H9 (cell line): ENCODE results near the gene LIN54. TPM values are rescaled to one million over a fixed set of nuclear protein-coding genes. Genes with fewer than 3 reads are reported as not detected.

Experiments used
- DNase-seq: peaks from one replicate; pipeline ENCODE4 v3.0.0-alpha.2; 2017
- H2AFZ ChIP-seq: one replicate; pipeline ENCODE4 v1.6.1; 2013; ENCODE audit warnings: mild to moderate bottlenecking, low read length, control low read depth, moderate library complexity
- H2AK5ac ChIP-seq: 2 replicates; pipeline ENCODE4 v1.6.1; 2013; ENCODE audit warnings: low read length, control low read depth, mixed read lengths; ENCODE audit not compliant: insufficient read length
- H2BK120ac ChIP-seq: one replicate; pipeline ENCODE4 v1.6.1; 2013; ENCODE audit warnings: low read depth, mild to moderate bottlenecking, low read length, control low read depth, inconsistent platforms; ENCODE audit not compliant: poor library complexity, severe bottlenecking
- H2BK12ac ChIP-seq: 2 replicates; pipeline ENCODE4 v1.6.1; 2013; ENCODE audit warnings: low read length, control low read depth, mixed read lengths, low read depth; ENCODE audit not compliant: insufficient read length
- H2BK15ac ChIP-seq: 2 replicates; pipeline ENCODE4 v1.6.1; 2013; ENCODE audit warnings: low read depth, low read length, control low read depth
- H2BK20ac ChIP-seq: one replicate; pipeline ENCODE4 v1.6.1; 2013; ENCODE audit warnings: low read depth, mild to moderate bottlenecking, low read length, control low read depth, inconsistent platforms; ENCODE audit not compliant: poor library complexity, severe bottlenecking
- H2BK5ac ChIP-seq: 2 replicates; pipeline ENCODE4 v1.6.1; 2013; ENCODE audit warnings: low read length, control low read depth, mixed read lengths; ENCODE audit not compliant: insufficient read length
- H3K14ac ChIP-seq: 2 replicates; pipeline ENCODE4 v1.6.1; 2013; ENCODE audit warnings: low read length, control low read depth; ENCODE audit not compliant: insufficient read depth
- H3K18ac ChIP-seq: 2 replicates; pipeline ENCODE4 v1.6.1; 2013; ENCODE audit warnings: low read depth, mild to moderate bottlenecking, mixed read lengths, low read length, control low read depth; ENCODE audit not compliant: insufficient read length
- H3K23ac ChIP-seq: 2 replicates; pipeline ENCODE4 v1.6.1; 2013; ENCODE audit warnings: low read length, control low read depth, mixed read lengths, low read depth; ENCODE audit not compliant: insufficient read length
- H3K23me2 ChIP-seq: 2 replicates; pipeline ENCODE4 v1.6.1; 2013; ENCODE audit warnings: low read depth, mild to moderate bottlenecking, mixed read lengths, low read length, control low read depth; ENCODE audit not compliant: insufficient read length, poor library complexity, severe bottlenecking
- H3K27ac ChIP-seq: 2 replicates; pipeline ENCODE4 v1.5.1; 2013; ENCODE audit warnings: low read length, control low read depth, mixed read lengths, low read depth; ENCODE audit not compliant: insufficient read length
- H3K27me3 ChIP-seq: 2 replicates; pipeline ENCODE4 v1.6.1; 2013; ENCODE audit warnings: low read length, control low read depth, inconsistent platforms; ENCODE audit not compliant: insufficient read depth
- H3K4ac ChIP-seq: 2 replicates; pipeline ENCODE4 v1.6.1; 2013; ENCODE audit warnings: low read depth, mild to moderate bottlenecking, control low read depth, inconsistent platforms, low read length, moderate library complexity
- H3K4me1 ChIP-seq: 2 replicates; pipeline ENCODE4 v1.6.1; 2013; ENCODE audit warnings: low read length, control low read depth, inconsistent platforms; ENCODE audit not compliant: insufficient read depth
- H3K4me2 ChIP-seq: 2 replicates; pipeline ENCODE4 v1.6.1; 2013; ENCODE audit warnings: low read length, control low read depth, mixed read lengths; ENCODE audit not compliant: insufficient read length, insufficient read depth
- H3K56ac ChIP-seq: 2 replicates; pipeline ENCODE4 v1.6.1; 2013; ENCODE audit warnings: low read depth, mild to moderate bottlenecking, mixed read lengths, low read length, control low read depth; ENCODE audit not compliant: insufficient read length
- H3K79me1 ChIP-seq: 2 replicates; pipeline ENCODE4 v1.6.1; 2013; ENCODE audit warnings: low read depth, mild to moderate bottlenecking, moderate library complexity, low read length, control low read depth, inconsistent platforms; ENCODE audit not compliant: insufficient read depth, poor library complexity, severe bottlenecking
- H3K79me2 ChIP-seq: 2 replicates; pipeline ENCODE4 v1.6.1; 2013; ENCODE audit warnings: low read length, control low read depth, inconsistent platforms; ENCODE audit not compliant: insufficient read depth
- H3K9ac ChIP-seq: 2 replicates; pipeline ENCODE4 v1.6.1; 2013; ENCODE audit warnings: low read length, control low read depth, mixed read lengths; ENCODE audit not compliant: insufficient read length; ENCODE audit errors: extremely low read depth
- H3K9me3 ChIP-seq: one replicate; pipeline ENCODE4 v1.6.1; 2013; ENCODE audit warnings: low read depth, low read length, inconsistent platforms; ENCODE audit not compliant: control insufficient read depth
- H3T11ph ChIP-seq: one replicate; pipeline ENCODE4 v1.6.1; 2013; ENCODE audit warnings: mild to moderate bottlenecking, low read length, control low read depth, inconsistent platforms
- H4K20me1 ChIP-seq: one replicate; pipeline ENCODE4 v1.6.1; 2013; ENCODE audit not compliant: control insufficient read depth, insufficient read length, insufficient read depth
- H4K5ac ChIP-seq: 2 replicates; pipeline ENCODE4 v1.6.1; 2013; ENCODE audit warnings: low read depth, mild to moderate bottlenecking, mixed read lengths, low read length, control low read depth; ENCODE audit not compliant: insufficient read length
- H4K8ac ChIP-seq: replicated peaks from 2 replicates; pipeline ENCODE4 v1.6.1; 2013; ENCODE audit warnings: low read length, control low read depth, mixed read lengths, low read depth; ENCODE audit not compliant: insufficient read length
- H4K91ac ChIP-seq: 2 replicates; pipeline ENCODE4 v1.6.1; 2013; ENCODE audit warnings: low read depth, mild to moderate bottlenecking, moderate library complexity, mixed read lengths, low read length, control low read depth; ENCODE audit not compliant: insufficient read length
- H3K27ac Mint-ChIP-seq, 3 experiments: 2 replicates in 2 of 3; 3 replicates in 1 of 3; pipeline ENCODE4 v1.8.0; 2020 to 2021; ENCODE audit warnings: mixed read lengths in 3 of 3, mild to moderate bottlenecking in 1 of 3, moderate library complexity in 1 of 3
- H3K27me3 Mint-ChIP-seq: 2 replicates; pipeline ENCODE4 v1.8.0; 2021; ENCODE audit warnings: low read depth, mild to moderate bottlenecking, moderate library complexity, mixed read lengths
- H3K36me3 Mint-ChIP-seq, 3 experiments: 2 replicates in 2 of 3; 3 replicates in 1 of 3; pipeline ENCODE4 v1.8.0; 2020 to 2021; ENCODE audit warnings: low read depth in 3 of 3, mixed read lengths in 3 of 3; ENCODE audit not compliant: insufficient read depth in 1 of 3
- H3K4me1 Mint-ChIP-seq, 2 experiments: 2 replicates each; pipeline ENCODE4 v1.8.0; 2020; ENCODE audit warnings: mixed read lengths in 2 of 2
- H3K4me3 Mint-ChIP-seq, 2 experiments: 2 replicates in 1 of 2; 3 replicates in 1 of 2; pipeline ENCODE4 v1.8.0; 2020 to 2021; ENCODE audit warnings: mild to moderate bottlenecking in 2 of 2, mixed read lengths in 2 of 2, moderate library complexity in 1 of 2
- H3K9me3 Mint-ChIP-seq, 2 experiments: 2 replicates in 1 of 2; 3 replicates in 1 of 2; pipeline ENCODE4 v1.8.0; 2020; ENCODE audit warnings: mild to moderate bottlenecking in 2 of 2, mixed read lengths in 2 of 2, moderate library complexity in 1 of 2
- CTCF ChIP-seq: fragments of 200-600 bp; sonication (generic); conservative IDR thresholded peaks from 3 replicates; pipeline ENCODE4 v1.8.0; 2021; ENCODE audit warnings: antibody characterized with exemption, mild to moderate bottlenecking
- WGBS: extraction: QIAGEN DNeasy Blood & Tissue Kit; methylation state at CpG from one replicate; pipeline ENCODE4 v1.1.7; 2013; ENCODE audit warnings: missing lambda C conversion rate, low lambda C conversion rate, mixed read lengths; ENCODE audit not compliant: insufficient read length; ENCODE audit errors: extremely low coverage; 5-methylcytosine and 5-hydroxymethylcytosine counted together
- total RNA-seq: library from RNA; stranded (reverse); gene quantifications from 2 replicates; pipeline ENCODE4 v1.2.1, GENCODE V29; 2021

Gene LIN54
- total RNA-seq, 1 experiment from 2014 or later = 16.3 TPM

- Histone ChIP-seq H4K8ac (no peak overlapping the region), H3K18ac (no peak overlapping the region), H4K5ac (no peak overlapping the region), H3K4me2 (no peak overlapping the region), H3K9me3 (no peaks in the 10 kb centered on the region), H2AK5ac (no peak overlapping the region), H3K79me1 (peaks cover 3% of the 10 kb centered on the region), H2BK5ac (no peak overlapping the region), H3K4ac (no peak overlapping the region), H3K27me3 (no peaks in the 10 kb centered on the region), H4K20me1 (no peaks in the 10 kb centered on the region), H4K91ac (no peak overlapping the region), H3K23ac (no peak overlapping the region), H2BK12ac (no peak overlapping the region), H3K14ac (no peak overlapping the region), H2BK15ac (no peak overlapping the region), H3T11ph (no peak overlapping the region), H2BK20ac (no peak overlapping the region), H3K9ac (no peak overlapping the region), H2AFZ (no peak overlapping the region), H3K79me2 (peaks cover 18% of the 10 kb centered on the region; the same call in 1 of the 2 replicates), H3K23me2 (peaks cover 6% of the 10 kb centered on the region), H3K56ac (no peak overlapping the region), H2BK120ac (no peak overlapping the region), H3K27ac (no peak overlapping the region), H3K4me1 (no peaks in the 10 kb centered on the region; the same call in 1 of the 2 replicates)
- H3K27ac Mint-ChIP-seq = no peak overlapping the region
- WGBS = no CpG with 5 or more reads among the region's 6 CpGs
- peak overlapping the region; percentile 90 to 95 for H3K4me3 Mint-ChIP-seq
- DNase-seq = no peak
- TF ChIP-seq CTCF = no peak
- no peaks in the 10 kb centered on the region for H3K9me3 Mint-ChIP-seq
- H3K27me3 Mint-ChIP-seq = no peaks in the 10 kb centered on the region
- peaks cover 9 to 29% of the 10 kb centered on the region in 2 experiments for H3K4me1 Mint-ChIP-seq
- H3K36me3 Mint-ChIP-seq = peaks cover 2 to 13% (median 9%) of the 10 kb centered on the region in 3 experiments; a peak in 5 of 7 replicates
These were observed 121.3 kb downstream of the LIN54 start for GRCh38 chr4:82889287-82889686.
